ENCODE results near the gene CHDH. TPM values are rescaled to one million over a fixed set of nuclear protein-coding genes. Genes with fewer than 3 reads are reported as not detected.

CHDH gene
- total RNA-seq, 6 experiments from 2014 or later = not detected

DNA sequence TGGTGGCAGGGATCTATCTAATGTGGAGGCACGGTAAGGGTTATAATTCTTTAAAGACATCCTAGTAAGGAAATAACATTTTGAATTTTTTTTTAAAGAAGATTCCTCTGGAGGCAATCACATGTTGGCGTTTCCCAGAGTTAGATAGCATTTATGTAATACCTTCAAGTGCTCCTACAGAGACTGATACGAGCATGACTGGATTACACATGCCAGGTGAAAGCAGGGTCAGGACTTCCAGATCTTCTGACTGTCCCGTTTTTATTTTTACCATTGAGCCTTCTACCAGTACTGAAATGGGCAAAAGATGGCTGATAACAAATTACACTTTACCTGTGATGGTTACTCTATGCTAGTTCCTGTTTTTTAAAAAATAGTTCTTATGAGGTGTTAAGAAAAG lies 14.0 kb upstream of the CHDH start:
- H3K36me3 Mint-ChIP-seq (ENCODE audit: low read depth) = peaks cover 23% of the 10 kb centered on the region

DNA sequence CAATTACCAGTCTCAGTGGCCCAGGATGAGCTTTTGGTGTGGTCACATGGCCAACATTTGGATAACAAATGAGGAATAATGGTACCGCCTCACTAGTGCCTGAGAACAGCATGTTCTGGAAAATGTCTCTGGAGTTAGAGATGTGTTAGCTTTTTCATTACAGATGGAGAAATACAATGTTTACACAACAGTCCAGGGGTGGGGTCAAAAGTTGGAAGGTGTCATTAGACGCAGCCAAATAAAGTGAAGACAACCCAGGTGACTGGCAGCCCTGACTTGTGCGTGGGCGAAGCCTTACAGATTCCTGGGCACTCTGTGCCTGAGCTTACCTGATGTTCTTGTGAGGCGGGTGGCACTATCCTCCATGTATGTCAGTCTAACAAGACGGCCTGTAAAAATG lies 13.0 kb upstream of the CHDH start:
- Mint-ChIP-seq H3K27ac (no peak overlapping the region), H3K36me3 (ENCODE audit: low read depth) (peaks cover 16% of the 10 kb centered on the region), H3K27me3 (ENCODE audit: insufficient read depth) (peaks cover 2% of the 10 kb centered on the region), H3K4me3 (no peak overlapping the region), H3K9me3 (no peaks in the 10 kb centered on the region), H3K4me1 (ENCODE audit: low read depth) (no peaks in the 10 kb centered on the region)
- no peak for TF ChIP-seq CTCF (IDR thresholded peaks at IDR 0.05)
- no peak for DNase-seq

More for the DNA sequence above, 14.0 kb upstream of the CHDH start:
- no peaks in the 10 kb centered on the region for H3K9me3 Mint-ChIP-seq
- no peaks in the 10 kb centered on the region for H3K4me1 Mint-ChIP-seq (ENCODE audit: low read depth)
- TF ChIP-seq CTCF (IDR thresholded peaks at IDR 0.05) = no peak
- no peak for DNase-seq
- H3K4me3 Mint-ChIP-seq = no peak overlapping the region
- no peak overlapping the region for H3K27ac Mint-ChIP-seq
- H3K27me3 Mint-ChIP-seq (ENCODE audit: insufficient read depth) = peaks cover 2% of the 10 kb centered on the region

DNA sequence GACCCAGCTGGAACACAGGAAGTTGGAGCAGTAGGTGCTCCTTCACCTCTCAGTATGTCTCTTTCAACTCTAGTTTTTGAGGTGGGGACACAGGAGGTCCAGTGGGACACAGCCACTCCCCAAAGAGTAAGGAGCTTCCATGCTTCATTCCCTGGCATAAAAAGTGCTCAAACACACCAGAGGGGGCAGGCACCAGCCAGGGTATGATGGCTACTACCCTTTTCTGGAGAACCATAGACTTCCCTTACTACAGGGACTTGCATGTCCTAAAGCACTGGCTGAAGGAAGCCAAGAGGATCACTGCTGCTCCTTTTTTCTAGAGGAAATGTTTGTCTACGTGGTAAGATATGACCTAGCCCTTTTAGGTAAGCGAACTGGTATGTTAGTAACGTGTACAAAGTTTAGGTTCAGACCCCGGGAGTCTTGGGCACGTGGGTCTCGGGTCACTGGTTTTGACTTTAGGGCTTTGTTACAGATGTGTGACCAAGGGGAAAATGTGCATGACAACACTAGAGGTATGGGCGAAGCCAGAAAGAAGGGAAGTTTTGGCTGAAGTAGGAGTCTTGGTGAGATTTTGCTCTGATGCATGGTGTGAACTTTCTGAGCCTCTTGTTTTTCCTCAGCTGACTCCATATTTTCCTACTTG lies 12.0 kb upstream of the CHDH start:
- DNase-seq = no peak
- peaks cover 2% of the 10 kb centered on the region; the same call in 1 of the 2 replicates for H3K27me3 Mint-ChIP-seq (ENCODE audit: insufficient read depth)
- H3K4me3 Mint-ChIP-seq = no peak overlapping the region
- TF ChIP-seq CTCF (IDR thresholded peaks at IDR 0.05) = 0 out of 2 replicates have a peak, but pooled peaks have one; percentile 7
- H3K27ac Mint-ChIP-seq = no peak overlapping the region
- H3K4me1 Mint-ChIP-seq (ENCODE audit: low read depth) = no peaks in the 10 kb centered on the region
- no peaks in the 10 kb centered on the region for H3K9me3 Mint-ChIP-seq
- peaks cover 16% of the 10 kb centered on the region for H3K36me3 Mint-ChIP-seq (ENCODE audit: low read depth)

- Mint-ChIP-seq H3K4me1 (ENCODE audit: low read depth) (no peaks in the 10 kb centered on the region), H3K9me3 (no peaks in the 10 kb centered on the region)
Measured at GRCh38 chr3:53856964-53857363, 10.7 kb upstream of the CHDH start.

GRCh38 chr3:53850895-53851294 lies 4.7 kb upstream of the CHDH start:
- no peaks in the 10 kb centered on the region for H3K36me3 Mint-ChIP-seq (ENCODE audit: low read depth)
- no peaks in the 10 kb centered on the region for H3K4me1 Mint-ChIP-seq (ENCODE audit: low read depth)
- H3K9me3 Mint-ChIP-seq = no peaks in the 10 kb centered on the region
- no peak for TF ChIP-seq CTCF (IDR thresholded peaks at IDR 0.05)
- no peak overlapping the region for H3K4me3 Mint-ChIP-seq
- H3K27me3 Mint-ChIP-seq (ENCODE audit: insufficient read depth) = peaks cover 25% of the 10 kb centered on the region
- peak; percentile 14 for DNase-seq
- H3K27ac Mint-ChIP-seq = no peak overlapping the region

More at GRCh38 chr3:53856964-53857363, 10.7 kb upstream of the CHDH start:
- H3K36me3 Mint-ChIP-seq (ENCODE audit: low read depth) = peaks cover 10% of the 10 kb centered on the region
- H3K4me3 Mint-ChIP-seq = no peak overlapping the region
- no peak for DNase-seq
- H3K27ac Mint-ChIP-seq = no peak overlapping the region
- TF ChIP-seq CTCF (IDR thresholded peaks at IDR 0.05) = no peak
- H3K27me3 Mint-ChIP-seq (ENCODE audit: insufficient read depth) = no peaks in the 10 kb centered on the region; the same call in 1 of the 2 replicates

Data from HFFc6 (cell line).